NAMALWA (cell line): Measurements from ENCODE around the gene ELOVL1.
A peak's percentile ranks its signal among the peaks of the same experiment; 100 is the strongest.
"Not testable (repeated sequence)": the region's sequence is repeated elsewhere in the genome, so short reads cannot be mapped to it uniquely, and the experiment has no call there.

Experiments used
- DNase-seq: peaks from one replicate; pipeline ENCODE4 v3.0.0-alpha.2; 2015; ENCODE audit warnings: low spot score

Gene ELOVL1

GRCh38 chr1:43367904-43368645 is at the start of gene ELOVL1:
ELOVL1 (minus strand) TSS chr1:43368011; CDS start chr1:43365609, 2,402 bp downstream.
- DNase-seq = peak; percentile 91

GRCh38 chr1:43415901-43416300 is 48.1 kb upstream of the ELOVL1 start:
- no peak for DNase-seq

- peak; percentile 82 for DNase-seq
These were observed 46.9 kb upstream of the ELOVL1 start for GRCh38 chr1:43414634-43415223.

- DNase-seq = not testable (repeated sequence)
These were observed 45.6 kb upstream of the ELOVL1 start for GRCh38 chr1:43413426-43413825.

- DNase-seq = no peak
These were observed 42.8 kb upstream of the ELOVL1 start for GRCh38 chr1:43410571-43410970.

- no peak for DNase-seq
These were observed 38.0 kb upstream of the ELOVL1 start for GRCh38 chr1:43405876-43406234.

GRCh38 chr1:43405219-43405875 is 37.5 kb upstream of the ELOVL1 start:
- no peak for DNase-seq

- DNase-seq = no peak
These were observed 36.5 kb upstream of the ELOVL1 start for GRCh38 chr1:43404353-43404752.

- no peak for DNase-seq
These were observed 34.5 kb upstream of the ELOVL1 start for GRCh38 chr1:43402089-43402865.

- DNase-seq = not testable (repeated sequence)
These were observed 32.6 kb upstream of the ELOVL1 start for GRCh38 chr1:43400441-43400840.

GRCh38 chr1:43398227-43398626 is 30.4 kb upstream of the ELOVL1 start:
- no peak for DNase-seq

GRCh38 chr1:43396059-43396458 is 28.2 kb upstream of the ELOVL1 start:
- DNase-seq = no peak

GRCh38 chr1:43395523-43395922 is 27.7 kb upstream of the ELOVL1 start:
- no peak for DNase-seq

GRCh38 chr1:43392702-43393101 is 24.9 kb upstream of the ELOVL1 start:
- DNase-seq = no peak

- DNase-seq = peak; percentile 93
These were observed 21.8 kb upstream of the ELOVL1 start, which contains the start of the genes MED8 and SZT2 for GRCh38 chr1:43389326-43390313. MED8 (minus strand) TSS chr1:43389800; CDS start chr1:43389764, 36 bp downstream. SZT2 (plus strand) TSS chr1:43389899; CDS start chr1:43389969, 70 bp downstream.

- DNase-seq = no peak
These were observed 20.8 kb upstream of the ELOVL1 start for GRCh38 chr1:43388613-43389012.

- no peak for DNase-seq
These were observed 20.3 kb upstream of the ELOVL1 start for GRCh38 chr1:43387976-43388599.

GRCh38 chr1:43386676-43387075 is 18.9 kb upstream of the ELOVL1 start:
- DNase-seq = no peak

- DNase-seq = no peak
These were observed 15.6 kb upstream of the ELOVL1 start for GRCh38 chr1:43383449-43383848.

- DNase-seq = no peak
These were observed 14.4 kb upstream of the ELOVL1 start for GRCh38 chr1:43382027-43382779.
